HepG2 (cell line): ENCODE data around the gene NDUFB11.

Source experiments
- ELF4 ChIP-seq: sonication (generic); formaldehyde crosslinking; IDR thresholded peaks from 2 replicates; pipeline ENCODE4 v1.5.0; 2020; ENCODE audit warnings: missing genetic modification reagents, mild to moderate bottlenecking, moderate library complexity, borderline replicate concordance
- HNRNPL ChIP-seq: fragments of 200-400 bp; formaldehyde crosslinking; IDR thresholded peaks from 2 replicates; pipeline ENCODE4 v1.6.1; 2017; ENCODE audit warnings: mild to moderate bottlenecking, low read depth, low read length
- JUND ChIP-seq: sonication (generic); formaldehyde crosslinking; IDR thresholded peaks from 2 replicates; pipeline ENCODE4 v1.8.0; 2022; ENCODE audit warnings: mild to moderate bottlenecking, missing genetic modification reagents
- KLF9 ChIP-seq: IDR thresholded peaks from 2 replicates; pipeline ENCODE4 v1.6.1; 2016; ENCODE audit warnings: low read depth
- NFIC ChIP-seq: IDR thresholded peaks from 2 replicates; pipeline ENCODE4 v1.6.1; 2012; ENCODE audit warnings: mild to moderate bottlenecking, low read length, inconsistent platforms
- TF ChIP-seq, protein P1 (sequence below): IDR thresholded peaks from 2 replicates; pipeline ENCODE4 v1.6.1; 2012; ENCODE audit warnings: inconsistent platforms
- TF ChIP-seq, protein P2 (sequence below), 2 experiments: sonication (generic) in 1 of 2; formaldehyde crosslinking in 1 of 2; IDR thresholded peaks; 2 replicates each; pipeline versions ENCODE4 v1.5.1 to v1.6.1; 2011 to 2020; ENCODE audit warnings: borderline replicate concordance in 1 of 2, low read depth in 1 of 2, low read length in 1 of 2, mild to moderate bottlenecking in 1 of 2, missing genetic modification reagents in 1 of 2, moderate library complexity in 1 of 2
- TF ChIP-seq, protein P3 (sequence below): sonication (generic); formaldehyde crosslinking; IDR thresholded peaks from 2 replicates; pipeline ENCODE4 v1.8.1; 2023; ENCODE audit warnings: mild to moderate bottlenecking, inconsistent platforms, moderate library complexity, missing genetic modification reagents, borderline replicate concordance
- TF ChIP-seq, protein P4 (sequence below): sonication (generic); formaldehyde crosslinking; IDR thresholded peaks from 2 replicates; pipeline ENCODE4 v1.5.0; 2020; ENCODE audit warnings: mild to moderate bottlenecking, missing genetic modification reagents, moderate library complexity

DNA sequence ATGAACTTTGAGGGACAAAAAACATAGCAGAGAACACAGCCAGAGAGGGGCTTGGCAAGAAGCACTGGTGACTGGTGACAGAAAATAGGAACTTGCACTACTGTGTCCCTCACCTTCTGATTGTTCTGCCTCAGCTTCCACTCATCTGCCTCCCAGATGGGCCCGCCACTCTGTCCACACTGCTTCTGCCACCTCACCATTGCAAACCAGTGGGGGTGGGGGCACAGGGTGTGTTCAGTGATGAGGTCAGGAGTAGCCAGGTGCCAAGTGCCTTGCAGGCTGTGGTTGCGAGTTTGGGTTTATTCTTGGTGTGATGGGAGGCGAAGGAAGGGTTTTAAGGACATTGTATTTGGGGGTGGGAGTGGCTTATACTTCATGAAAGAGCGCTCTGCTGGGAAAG is 40.0 kb upstream of the NDUFB11 start:
- TF ChIP-seq, protein P1, sequence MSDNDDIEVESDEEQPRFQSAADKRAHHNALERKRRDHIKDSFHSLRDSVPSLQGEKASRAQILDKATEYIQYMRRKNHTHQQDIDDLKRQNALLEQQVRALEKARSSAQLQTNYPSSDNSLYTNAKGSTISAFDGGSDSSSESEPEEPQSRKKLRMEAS: no peak
- TF ChIP-seq, protein P2, sequence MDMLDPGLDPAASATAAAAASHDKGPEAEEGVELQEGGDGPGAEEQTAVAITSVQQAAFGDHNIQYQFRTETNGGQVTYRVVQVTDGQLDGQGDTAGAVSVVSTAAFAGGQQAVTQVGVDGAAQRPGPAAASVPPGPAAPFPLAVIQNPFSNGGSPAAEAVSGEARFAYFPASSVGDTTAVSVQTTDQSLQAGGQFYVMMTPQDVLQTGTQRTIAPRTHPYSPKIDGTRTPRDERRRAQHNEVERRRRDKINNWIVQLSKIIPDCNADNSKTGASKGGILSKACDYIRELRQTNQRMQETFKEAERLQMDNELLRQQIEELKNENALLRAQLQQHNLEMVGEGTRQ (IDR thresholded peaks at IDR 0.05; ENCODE audit: low read depth, low read length): no peak
- TF ChIP-seq, protein P2 (CRISPR knock-in tag; IDR thresholded peaks at IDR 0.05; ENCODE audit: borderline replicate concordance): no peak
- TF ChIP-seq KLF9 (CRISPR knock-in tag) (no peak), JUND (CRISPR knock-in tag) (no peak), HNRNPL (no peak), NFIC (no peak), ELF4 (CRISPR knock-in tag) (no peak)
- TF ChIP-seq, protein P3, sequence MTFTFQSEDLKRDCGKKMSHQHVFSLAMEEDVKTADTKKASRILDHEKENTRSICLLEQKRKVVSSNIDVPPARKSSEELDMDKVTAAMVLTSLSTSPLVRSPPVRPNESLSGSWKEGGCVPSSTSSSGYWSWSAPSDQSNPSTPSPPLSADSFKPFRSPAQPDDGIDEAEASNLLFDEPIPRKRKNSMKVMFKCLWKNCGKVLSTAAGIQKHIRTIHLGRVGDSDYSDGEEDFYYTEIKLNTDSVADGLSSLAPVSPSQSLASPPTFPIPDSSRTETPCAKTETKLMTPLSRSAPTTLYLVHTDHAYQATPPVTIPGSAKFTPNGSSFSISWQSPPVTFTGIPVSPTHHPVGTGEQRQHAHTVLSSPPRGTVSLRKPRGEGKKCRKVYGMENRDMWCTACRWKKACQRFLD: no peak
- TF ChIP-seq, protein P4, sequence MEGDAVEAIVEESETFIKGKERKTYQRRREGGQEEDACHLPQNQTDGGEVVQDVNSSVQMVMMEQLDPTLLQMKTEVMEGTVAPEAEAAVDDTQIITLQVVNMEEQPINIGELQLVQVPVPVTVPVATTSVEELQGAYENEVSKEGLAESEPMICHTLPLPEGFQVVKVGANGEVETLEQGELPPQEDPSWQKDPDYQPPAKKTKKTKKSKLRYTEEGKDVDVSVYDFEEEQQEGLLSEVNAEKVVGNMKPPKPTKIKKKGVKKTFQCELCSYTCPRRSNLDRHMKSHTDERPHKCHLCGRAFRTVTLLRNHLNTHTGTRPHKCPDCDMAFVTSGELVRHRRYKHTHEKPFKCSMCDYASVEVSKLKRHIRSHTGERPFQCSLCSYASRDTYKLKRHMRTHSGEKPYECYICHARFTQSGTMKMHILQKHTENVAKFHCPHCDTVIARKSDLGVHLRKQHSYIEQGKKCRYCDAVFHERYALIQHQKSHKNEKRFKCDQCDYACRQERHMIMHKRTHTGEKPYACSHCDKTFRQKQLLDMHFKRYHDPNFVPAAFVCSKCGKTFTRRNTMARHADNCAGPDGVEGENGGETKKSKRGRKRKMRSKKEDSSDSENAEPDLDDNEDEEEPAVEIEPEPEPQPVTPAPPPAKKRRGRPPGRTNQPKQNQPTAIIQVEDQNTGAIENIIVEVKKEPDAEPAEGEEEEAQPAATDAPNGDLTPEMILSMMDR (CRISPR knock-in tag): no peak
